GM18499 (cell line): Measurements from ENCODE around the gene TGFBR1.
"Not testable (repeated sequence)": the region's sequence is repeated elsewhere in the genome, so short reads cannot be mapped to it uniquely, and the experiment has no call there.

Experiments
- ATAC-seq: cut with Tn5 transposase; IDR thresholded peaks from one replicate; pipeline ENCODE4 v1.9.1; 2021; ENCODE audit warnings: moderate number of reproducible peaks; ENCODE audit not compliant: insufficient read depth, unreplicated experiment

The TGFBR1 gene

DNA sequence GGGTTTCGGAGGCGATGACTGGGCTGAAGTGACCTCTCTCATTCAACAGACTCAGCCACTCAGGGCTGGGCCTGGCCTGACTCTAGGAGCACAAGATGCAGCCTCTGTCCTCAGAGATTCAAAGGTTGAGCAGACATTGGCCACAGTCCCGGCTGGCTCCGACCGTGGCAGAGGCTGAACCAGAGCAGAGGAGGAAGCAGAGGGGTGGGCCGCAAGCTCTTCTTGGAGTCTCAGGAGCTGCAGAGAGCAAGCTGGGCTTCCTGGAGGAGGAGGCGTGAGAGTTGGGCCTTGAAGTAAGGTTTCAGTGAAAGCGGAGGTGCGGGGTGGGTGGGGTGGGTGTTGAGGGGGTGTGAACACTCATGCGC, 79.2 kb downstream of the TGFBR1 start:
- ATAC-seq, result no peak

DNA sequence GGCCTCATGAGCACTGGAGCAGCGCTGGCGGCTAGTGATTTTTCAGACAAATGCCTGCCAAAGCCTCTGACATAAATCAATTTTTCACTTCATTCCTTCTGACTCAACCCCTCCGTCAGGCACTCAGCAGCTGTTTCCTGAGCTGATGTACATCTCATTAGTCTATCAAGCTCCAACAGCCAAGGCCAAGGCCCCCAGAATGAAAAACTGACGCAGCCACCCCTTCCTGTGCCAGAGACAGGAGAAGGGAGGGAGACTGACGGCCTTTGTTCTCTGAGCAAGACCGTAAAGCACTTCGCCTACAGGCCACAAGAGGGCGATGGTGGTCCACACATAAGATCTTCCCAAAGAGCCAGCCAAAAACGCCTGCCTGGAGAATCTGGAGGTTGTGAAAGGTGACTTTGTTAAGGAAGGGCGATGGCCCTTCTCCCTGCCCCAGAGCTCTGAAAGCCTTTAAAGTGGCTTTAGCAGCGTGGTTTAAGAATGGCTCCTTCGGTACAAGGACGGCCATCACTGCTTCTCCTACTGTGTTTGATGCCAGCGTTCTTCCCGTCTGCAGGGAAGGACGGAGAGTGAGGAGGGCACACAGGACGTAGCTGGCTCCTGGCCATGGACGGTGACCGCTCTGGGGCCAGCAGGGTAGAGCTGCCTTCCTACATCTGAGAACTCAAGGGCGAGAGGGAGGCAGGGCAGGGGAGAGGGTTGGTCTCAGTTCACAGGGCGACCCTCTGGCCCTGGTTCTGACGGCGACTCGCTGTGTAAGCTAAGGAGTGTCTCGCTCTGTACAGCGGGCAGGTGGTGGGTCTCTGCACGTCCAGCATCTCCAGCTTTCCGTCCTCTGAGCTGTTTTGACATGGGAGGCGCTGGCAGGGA, 79.8 kb downstream of the TGFBR1 start:
- ATAC-seq, result no peak

DNA sequence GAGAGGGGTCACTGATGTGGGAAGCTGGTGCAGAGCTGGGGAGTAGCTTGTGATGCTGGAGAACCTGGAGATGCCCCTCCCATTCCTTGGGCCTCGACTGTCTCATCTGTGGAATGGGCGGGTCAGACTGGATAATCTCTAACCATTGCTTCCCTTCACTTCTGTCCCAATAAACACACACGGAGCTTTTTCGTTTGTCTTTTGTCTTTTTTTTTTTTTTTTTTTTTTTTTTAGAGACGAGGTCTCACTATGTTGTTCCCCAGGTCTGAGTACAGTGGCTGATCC, 80.4 kb downstream of the TGFBR1 start:
- no peak for ATAC-seq

DNA sequence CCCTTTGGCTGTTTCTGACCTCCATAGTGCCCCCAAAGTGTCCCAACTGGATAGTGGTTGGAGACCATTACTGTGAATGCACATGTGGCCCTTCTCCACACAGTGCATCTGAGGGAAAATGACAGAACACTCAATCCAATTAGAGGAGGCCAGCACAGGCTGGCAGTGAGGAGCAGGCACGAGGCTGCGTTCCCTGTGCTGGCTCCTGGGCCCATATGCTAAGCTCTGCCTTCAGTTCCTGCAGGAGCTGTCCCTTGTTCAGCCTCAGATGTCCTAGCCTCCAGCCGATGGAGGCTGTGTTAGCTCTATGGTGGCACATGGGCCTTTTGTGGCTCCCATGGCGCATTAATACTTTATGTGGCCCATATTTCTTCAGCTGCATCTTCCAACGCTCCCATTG, 81.0 kb downstream of the TGFBR1 start:
- no peak for ATAC-seq

DNA sequence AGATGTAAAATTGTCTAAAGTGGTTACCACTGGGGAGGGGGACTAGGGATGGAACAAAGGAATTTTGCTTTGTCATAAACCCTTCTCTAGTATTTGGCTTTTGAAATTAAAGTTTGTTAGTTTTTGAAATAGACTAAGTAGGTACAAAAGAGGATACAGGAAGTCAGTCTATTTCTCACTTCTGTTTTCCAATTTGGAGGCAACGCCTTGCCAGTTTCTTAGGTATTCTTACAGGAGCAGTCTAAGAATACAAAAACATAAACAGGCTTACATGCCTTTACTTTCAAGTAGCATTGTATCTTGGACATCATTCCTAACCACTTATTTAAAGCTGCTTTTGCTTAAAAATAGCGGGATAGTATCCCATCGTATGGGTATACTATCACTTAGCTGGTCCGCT, 82.4 kb downstream of the TGFBR1 start:
- no peak for ATAC-seq

DNA sequence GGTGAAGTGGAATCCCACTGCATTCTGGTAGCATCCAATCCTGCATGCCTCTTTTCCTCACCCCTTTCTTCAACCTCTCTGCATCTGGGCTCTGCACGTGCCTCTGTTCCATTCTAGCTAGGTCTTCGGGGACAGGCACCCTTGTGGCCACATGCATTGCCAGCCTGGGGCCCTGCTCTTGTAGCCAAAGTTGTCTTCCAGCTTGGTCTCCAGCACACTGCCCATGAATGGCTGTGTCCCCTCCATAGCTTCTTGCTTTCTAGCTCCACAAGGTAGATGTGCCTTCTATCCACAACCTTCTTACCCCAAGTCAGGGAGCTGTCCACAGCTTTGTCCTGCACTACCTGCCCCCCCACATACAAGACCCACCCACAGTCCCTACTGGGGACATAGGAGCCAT, 84.3 kb downstream of the TGFBR1 start:
- no peak for ATAC-seq

GRCh38 chr9:99189887-99190596, 85.1 kb downstream of the TGFBR1 start:
- no peak for ATAC-seq

- ATAC-seq, result no peak
Observed at GRCh38 chr9:99190597-99191283, 85.8 kb downstream of the TGFBR1 start.

GRCh38 chr9:99192786-99193465, 88.0 kb downstream of the TGFBR1 start:
- no peak for ATAC-seq

DNA sequence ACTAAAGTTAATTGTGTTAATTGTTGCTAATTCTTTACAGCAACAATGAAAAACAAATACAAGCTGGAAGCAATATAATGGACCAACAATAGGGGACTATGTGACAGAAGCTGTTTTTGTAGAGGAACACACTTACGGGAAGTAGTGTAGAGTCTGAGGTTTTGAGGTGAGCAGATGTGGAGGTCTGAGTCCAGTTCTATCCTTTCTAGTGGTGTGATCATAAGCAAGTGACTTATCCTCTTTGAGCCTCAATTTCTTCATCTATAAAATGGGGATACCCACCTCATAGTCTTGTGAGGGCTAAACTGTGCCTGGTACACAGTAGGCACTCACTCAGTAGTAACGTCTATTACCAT, 88.5 kb downstream of the TGFBR1 start:
- ATAC-seq, result no peak

GRCh38 chr9:99196484-99196883, 91.6 kb downstream of the TGFBR1 start:
- ATAC-seq, result not testable (repeated sequence)

DNA sequence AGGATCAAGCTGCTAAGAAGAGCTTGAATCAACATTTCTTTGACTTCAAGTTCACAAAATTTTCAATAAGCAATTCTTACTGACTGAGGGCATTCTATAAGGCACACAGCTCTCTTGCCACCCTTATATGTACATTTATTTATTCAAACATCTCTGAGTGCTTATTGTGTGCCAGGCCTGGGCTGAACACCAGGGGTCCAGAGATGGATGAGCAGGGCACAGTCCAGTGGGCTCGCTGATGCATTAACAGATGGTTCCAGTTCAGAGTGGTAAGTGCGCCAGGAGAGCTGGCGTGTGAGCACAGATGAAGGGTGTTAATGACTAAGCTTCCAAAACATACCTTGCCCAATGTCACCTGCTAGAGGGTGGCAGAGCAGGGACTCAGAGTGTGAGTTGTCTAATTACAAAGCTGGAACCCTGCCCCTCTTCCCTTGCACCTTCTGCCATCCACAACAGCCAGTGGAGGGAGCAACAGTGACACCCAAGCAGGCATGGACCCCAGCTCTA, 92.3 kb downstream of the TGFBR1 start:
- ATAC-seq, result no peak

DNA sequence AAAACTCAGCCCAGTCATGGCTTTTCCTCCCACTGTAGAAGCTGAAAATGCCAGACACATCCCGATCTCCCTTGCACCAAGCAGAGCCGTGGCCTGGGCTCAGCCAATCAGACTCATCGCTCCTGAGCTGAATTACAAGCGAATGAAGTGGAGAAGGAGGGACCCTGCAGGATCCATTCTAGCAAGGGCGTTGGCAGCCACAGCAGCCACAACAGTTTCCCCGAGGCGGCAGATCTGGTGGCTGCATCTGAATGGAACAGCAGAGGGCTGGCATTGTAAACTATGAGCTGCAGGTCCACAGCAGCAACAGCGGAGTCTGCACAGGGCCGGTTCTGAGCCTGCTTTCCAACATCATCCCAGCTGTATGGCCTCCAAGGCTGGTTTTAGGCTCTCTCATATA, 93.1 kb downstream of the TGFBR1 start:
- no peak for ATAC-seq

GRCh38 chr9:99199938-99200539, 95.1 kb downstream of the TGFBR1 start:
- ATAC-seq, result no peak

DNA sequence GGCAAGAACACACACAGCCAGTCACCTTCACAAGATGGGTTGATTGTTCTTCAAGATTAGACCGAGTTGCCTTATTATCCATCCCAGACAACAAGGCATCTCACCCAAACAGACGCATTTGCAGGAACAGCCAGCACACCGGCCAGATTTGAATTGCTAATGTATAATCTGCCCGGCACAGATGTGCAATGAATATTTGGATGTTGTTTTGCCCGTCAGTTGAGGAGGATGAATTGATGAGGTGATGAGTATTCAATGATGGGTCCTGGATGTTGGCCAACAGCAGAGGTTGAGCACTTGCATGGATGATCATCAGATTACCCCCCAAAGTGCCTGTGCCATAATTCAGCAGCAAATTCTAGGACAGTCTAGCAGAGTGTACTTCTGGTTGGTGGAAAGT, 96.7 kb downstream of the TGFBR1 start:
- no peak for ATAC-seq
